CD4-positive, alpha-beta memory T cell (primary cell): ENCODE results near the gene CD200R1. TPM values are rescaled to one million over a fixed set of nuclear protein-coding genes. Genes with fewer than 3 reads are reported as not detected.
A peak's percentile ranks its signal among the peaks of the same experiment; 100 is the strongest.

ENCODE experiments used
- CTCF ChIA-PET: fragments of 350-600 bp; sonication (Branson Sonifier 250); formaldehyde crosslinking; loops from one replicate; lab custom pipeline; 2021; ENCODE audit warnings: inconsistent platforms; ENCODE audit not compliant: partially characterized antibody; lab: Charles Lee
- POLR2A ChIA-PET: fragments of 350-600 bp; sonication (Branson Sonifier 250); formaldehyde crosslinking; loops from one replicate; lab custom pipeline; 2021; ENCODE audit not compliant: partially characterized antibody; lab: Charles Lee
- DNase-seq, 5 donors: peaks; one replicate each; pipeline versions ENCODE4 v3.0.0 to v3.0.0-alpha.2; 2020 to 2022; ENCODE audit warnings: mixed read lengths in 1 of 5
- H3K27ac ChIP-seq: one replicate; pipeline ENCODE4 v1.7.0; 2013; ENCODE audit warnings: low read depth, low read length
- H3K27me3 ChIP-seq: 2 replicates; pipeline ENCODE4 v1.7.0; 2013; ENCODE audit warnings: mild to moderate bottlenecking, low read length, moderate library complexity; ENCODE audit not compliant: insufficient read depth
- H3K36me3 ChIP-seq: 2 replicates; pipeline ENCODE4 v1.7.0; 2013; ENCODE audit warnings: mild to moderate bottlenecking, low read length, moderate library complexity; ENCODE audit not compliant: insufficient read depth
- H3K4me1 ChIP-seq: 2 replicates; pipeline ENCODE4 v1.7.0; 2013; ENCODE audit warnings: mild to moderate bottlenecking, low read length, moderate library complexity; ENCODE audit not compliant: insufficient read depth
- H3K4me3 ChIP-seq, 2 donors: one replicate each; pipeline ENCODE4 v1.7.0; 2013; ENCODE audit warnings: low read length in 2 of 2, mild to moderate bottlenecking in 1 of 2
- H3K9me3 ChIP-seq, 2 donors: one replicate each; pipeline ENCODE4 v1.7.0; 2013; ENCODE audit warnings: low read length in 2 of 2, control low read depth in 1 of 2; ENCODE audit not compliant: control insufficient read depth in 1 of 2
- H3K27ac Mint-ChIP-seq, 7 donors: one replicate each; pipeline ENCODE4 v1.8.0; 2020 to 2021; ENCODE audit warnings: mixed read lengths in 7 of 7, mild to moderate bottlenecking in 6 of 7, inconsistent platforms in 3 of 7, moderate library complexity in 3 of 7
- H3K27me3 Mint-ChIP-seq, 2 donors: one replicate each; pipeline ENCODE4 v1.8.0; 2020 to 2021; ENCODE audit warnings: mixed read lengths in 2 of 2
- H3K36me3 Mint-ChIP-seq, 2 donors: one replicate each; pipeline ENCODE4 v1.8.0; 2020 to 2021; ENCODE audit warnings: mixed read lengths in 2 of 2, inconsistent platforms in 1 of 2, mild to moderate bottlenecking in 1 of 2
- H3K4me1 Mint-ChIP-seq, 4 donors: one replicate each; pipeline ENCODE4 v1.8.0; 2020 to 2021; ENCODE audit warnings: mixed read lengths in 4 of 4, mild to moderate bottlenecking in 1 of 4
- H3K4me3 Mint-ChIP-seq, 8 donors: one replicate each; pipeline ENCODE4 v1.8.0; 2020 to 2021; ENCODE audit warnings: mixed read lengths in 8 of 8, mild to moderate bottlenecking in 7 of 8, moderate library complexity in 6 of 8, inconsistent platforms in 3 of 8
- H3K9me3 Mint-ChIP-seq, 8 donors: one replicate each; pipeline ENCODE4 v1.8.0; 2020 to 2021; ENCODE audit warnings: mixed read lengths in 8 of 8, mild to moderate bottlenecking in 5 of 8, inconsistent platforms in 3 of 8, moderate library complexity in 1 of 8
- intact Hi-C: fragments of 100-400 bp; cut with micrococcal nuclease; formaldehyde crosslinking; loops from one replicate; pipeline ENCODE4 v1.15.1; 2023
- polyA plus RNA-seq, 2 donors: library from polyadenylated mRNA; unstranded; fragments of 300-500 nt; fragmentation: Illumina TruSeq; gene quantifications; one replicate each; pipeline ENCODE4 v1.2.3, GENCODE V29; 2021
- total RNA-seq, 2 experiments: library from RNA; stranded (reverse); gene quantifications; one replicate each; pipeline ENCODE4 v1.2.3, GENCODE V29; 2021

Gene CD200R1
- total and polyA plus RNA-seq, 4 experiments from 2014 or later = 22.6 to 30.1 (median 28.4) TPM

- Mint-ChIP-seq H3K36me3 (peaks cover 38 to 70% of the 10 kb centered on the region in 2 donors), H3K9me3 (no peaks in the 10 kb centered on the region), H3K4me1 (peaks cover 36 to 59% (median 43%) of the 10 kb centered on the region in 4 donors), H3K27ac (peak overlapping the region in 2 of 7 donors; percentile 17 to 51), H3K27me3 (no peaks in the 10 kb centered on the region), H3K4me3 (no peak overlapping the region)
- no peak for DNase-seq
- H3K4me3 ChIP-seq = no peak overlapping the region
- no peaks in the 10 kb centered on the region for H3K27me3 ChIP-seq
- H3K27ac ChIP-seq = no peak overlapping the region
- H3K9me3 ChIP-seq = no peaks in the 10 kb centered on the region
- ChIA-PET CTCF (interaction anchor here (1.0 to 2.1 kb wide), 3 partner anchors 10 to 261 kb away, joined by 3 to 8 read pairs (median 3); no protein-coding TSS in a partner anchor), POLR2A (interaction anchor here (0.8 to 1.8 kb wide), 3 partner anchors 8 to 24 kb away, joined by 3 to 6 read pairs (median 3); a partner anchor contains a TSS)
- H3K4me1 ChIP-seq = peaks cover 47% of the 10 kb centered on the region
- intact Hi-C loops = loop anchor here (10.0 kb wide), 1 partner anchor 921 kb away; no protein-coding TSS in a partner anchor
- H3K36me3 ChIP-seq = peaks cover 15% of the 10 kb centered on the region
These were observed 20.9 kb upstream of the CD200R1 start for GRCh38 chr3:112995800-112996199.

- peak within 1 kb of the TSS; percentile 94 to 98 (median 96) for H3K27ac Mint-ChIP-seq
- POLR2A ChIA-PET = interaction anchor here (0.8 to 3.7 kb wide), 20 partner anchors 9 to 1323 kb away, joined by 3 to 76 read pairs (median 6); partner anchors contain the start of genes ATG3, CD200R1, SLC35A5 and SPICE1
- peaks cover 51 to 80% (median 62%) of the 10 kb centered on the region in 4 donors for H3K4me1 Mint-ChIP-seq
- Histone ChIP-seq H3K4me3 (peak within 1 kb of the TSS; percentile 73 to 91), H3K4me1 (peaks cover 49% of the 10 kb centered on the region), H3K9me3 (no peaks in the 10 kb centered on the region), H3K27me3 (no peaks in the 10 kb centered on the region), H3K27ac (peak within 1 kb of the TSS; percentile 78), H3K36me3 (no peaks in the 10 kb centered on the region)
- CTCF ChIA-PET = interaction anchor here (0.8 to 3.1 kb wide), 18 partner anchors 9 to 349 kb away, joined by 3 to 22 read pairs (median 6); partner anchors contain the start of gene CD200R1
- peak; percentile 79 to 88 (median 81) for DNase-seq
- no peaks in the 10 kb centered on the region for H3K9me3 Mint-ChIP-seq
- H3K4me3 Mint-ChIP-seq = peak within 1 kb of the TSS; percentile 95 to 98 (median 96)
- H3K27me3 Mint-ChIP-seq = no peaks in the 10 kb centered on the region
- H3K36me3 Mint-ChIP-seq = peaks cover 18 to 34% of the 10 kb centered on the region in 2 donors
- intact Hi-C loops = loop anchor here (1.0 to 10.0 kb wide), 5 partner anchors 12 to 916 kb away; partner anchors contain the start of gene SLC35A5
These were observed 16.0 kb upstream of the CD200R1 start, which contains the start of gene GTPBP8 for GRCh38 chr3:112990672-112991602. Gene GTPBP8, plus strand, starts transcription at chr3:112990984. Its CDS starts 16 bp downstream, at chr3:112991000.

GRCh38 chr3:112987710-112988334 is 12.9 kb upstream of the CD200R1 start:
- Mint-ChIP-seq H3K4me1 (peaks cover 50 to 84% (median 65%) of the 10 kb centered on the region in 4 donors), H3K36me3 (peaks cover 0 to 11% of the 10 kb centered on the region in 2 donors), H3K4me3 (peak overlapping the region in 2 of 8 donors; percentile 7 to 67), H3K27ac (peak overlapping the region in 5 of 7 donors; percentile 26 to 87 (median 53)), H3K9me3 (no peaks in the 10 kb centered on the region), H3K27me3 (no peaks in the 10 kb centered on the region)
- CTCF ChIA-PET = interaction anchor here (1.2 to 2.8 kb wide), 5 partner anchors 9 to 345 kb away, joined by 3 to 15 read pairs (median 7); partner anchors contain the start of gene CD200R1
- Histone ChIP-seq H3K36me3 (no peaks in the 10 kb centered on the region), H3K9me3 (no peaks in the 10 kb centered on the region), H3K27me3 (no peaks in the 10 kb centered on the region), H3K27ac (no peak overlapping the region), H3K4me3 (no peak overlapping the region), H3K4me1 (peaks cover 49% of the 10 kb centered on the region)
- intact Hi-C loops = no loop called here
- no peak for DNase-seq
- POLR2A ChIA-PET = interaction anchor here (0.9 to 1.8 kb wide), 5 partner anchors 8 to 18 kb away, joined by 3 to 9 read pairs (median 6); partner anchors contain the start of gene CD200R1

- intact Hi-C loops = loop anchor here (5.0 kb wide), 1 partner anchor 33 kb away; a partner anchor contains a TSS
- H3K4me3 Mint-ChIP-seq = peak overlapping the region in 4 of 8 donors; percentile 7 to 45 (median 32)
- no peaks in the 10 kb centered on the region for H3K36me3 Mint-ChIP-seq
These were observed 9.6 kb upstream of the CD200R1 start for GRCh38 chr3:112984485-112984884.

GRCh38 chr3:112982710-112983109 is 7.8 kb upstream of the CD200R1 start:
- H3K4me3 ChIP-seq = no peak overlapping the region
- DNase-seq = no peak
- peaks cover 53% of the 10 kb centered on the region for H3K4me1 ChIP-seq
- H3K9me3 Mint-ChIP-seq = no peaks in the 10 kb centered on the region
- H3K36me3 ChIP-seq = no peaks in the 10 kb centered on the region
- H3K27me3 Mint-ChIP-seq = no peaks in the 10 kb centered on the region
- H3K36me3 Mint-ChIP-seq = no peaks in the 10 kb centered on the region
- peak overlapping the region; percentile 0 to 74 (median 26) for H3K4me3 Mint-ChIP-seq
- POLR2A ChIA-PET = interaction anchor here (0.8 to 6.6 kb wide), 3 partner anchors 9 to 247 kb away, joined by 3 to 35 read pairs (median 6); partner anchors contain the start of gene GTPBP8
- H3K9me3 ChIP-seq = no peaks in the 10 kb centered on the region
- H3K27ac Mint-ChIP-seq = peak overlapping the region; percentile 30 to 95 (median 44)
- CTCF ChIA-PET = interaction anchor here (0.7 to 8.7 kb wide), 7 partner anchors 9 to 343 kb away, joined by 3 to 161 read pairs (median 3); no protein-coding TSS in a partner anchor
- H3K27ac ChIP-seq = no peak overlapping the region
- intact Hi-C loops = loop anchor here (1.0 to 5.0 kb wide), 2 partner anchors 9 to 35 kb away; a partner anchor contains a TSS
- H3K27me3 ChIP-seq = no peaks in the 10 kb centered on the region
- peaks cover 44 to 70% (median 60%) of the 10 kb centered on the region in 4 donors for H3K4me1 Mint-ChIP-seq

More at GRCh38 chr3:112984485-112984884, 9.6 kb upstream of the CD200R1 start:
- peaks cover 37 to 65% (median 51%) of the 10 kb centered on the region in 4 donors for H3K4me1 Mint-ChIP-seq
- Histone ChIP-seq H3K36me3 (no peaks in the 10 kb centered on the region), H3K27ac (peak overlapping the region; percentile 1), H3K4me1 (peaks cover 39% of the 10 kb centered on the region), H3K27me3 (no peaks in the 10 kb centered on the region), H3K4me3 (no peak overlapping the region), H3K9me3 (no peaks in the 10 kb centered on the region)
- CTCF ChIA-PET = interaction anchor here (1.0 to 8.7 kb wide), 6 partner anchors 10 to 341 kb away, joined by 3 to 161 read pairs (median 4); partner anchors contain the start of gene CD200R1
- no peaks in the 10 kb centered on the region for H3K27me3 Mint-ChIP-seq
- H3K9me3 Mint-ChIP-seq = no peaks in the 10 kb centered on the region
- POLR2A ChIA-PET = interaction anchor here (1.1 to 2.4 kb wide), 6 partner anchors 9 to 245 kb away, joined by 3 to 11 read pairs (median 4); partner anchors contain the start of gene CD200R1
- peak; percentile 47 to 84 (median 54) for DNase-seq
- peak overlapping the region; percentile 53 to 95 (median 77) for H3K27ac Mint-ChIP-seq

- no peak overlapping the region for H3K4me3 Mint-ChIP-seq
- H3K27ac Mint-ChIP-seq = peak overlapping the region in 1 of 7 donors; percentile 28
- peaks cover 52 to 73% (median 64%) of the 10 kb centered on the region in 4 donors for H3K4me1 Mint-ChIP-seq
- H3K36me3 Mint-ChIP-seq = peaks cover 0 to 1% of the 10 kb centered on the region in 2 donors
- no peaks in the 10 kb centered on the region for H3K27me3 ChIP-seq
- no peak overlapping the region for H3K4me3 ChIP-seq
- H3K9me3 ChIP-seq = no peaks in the 10 kb centered on the region
- intact Hi-C loops = loop anchor here (5.0 kb wide), 1 partner anchor 37 kb away; a partner anchor contains a TSS
- CTCF ChIA-PET = interaction anchor here (0.9 to 8.7 kb wide), 18 partner anchors 8 to 397 kb away, joined by 3 to 161 read pairs (median 5); no protein-coding TSS in a partner anchor
- POLR2A ChIA-PET = interaction anchor here (1.3 to 6.6 kb wide), 3 partner anchors 11 to 244 kb away, joined by 3 to 35 read pairs (median 10); partner anchors contain the start of gene GTPBP8
- no peaks in the 10 kb centered on the region for H3K9me3 Mint-ChIP-seq
- no peak overlapping the region for H3K27ac ChIP-seq
- DNase-seq = no peak
- H3K4me1 ChIP-seq = peaks cover 74% of the 10 kb centered on the region
- H3K36me3 ChIP-seq = no peaks in the 10 kb centered on the region
- H3K27me3 Mint-ChIP-seq = no peaks in the 10 kb centered on the region
These were observed 5.2 kb upstream of the CD200R1 start for GRCh38 chr3:112980080-112980479.
